ENCODE results near the gene ANKRD63. TPM values are rescaled to one million over a fixed set of nuclear protein-coding genes. Genes with fewer than 3 reads are reported as not detected.

Gene ANKRD63
- total and polyA plus RNA-seq, 2 of the 8 experiments (the other 6 are each of a cell fraction or from before 2014, with no cell fraction given) = 0.18 to 0.26 TPM

GRCh38 chr15:40300771-40301170, 17.9 kb upstream of the ANKRD63 start:
- FAIRE-seq (no peak), DNase-seq (ENCODE audit: low read depth in 1 of 2, low spot score in 2 of 2) (no peak)
- Histone ChIP-seq H3K4ac (replicated peaks; ENCODE audit: insufficient read length, low read depth, low read length) (no peak overlapping the region), H3K23ac (ENCODE audit: insufficient read length) (no peak overlapping the region), H3K4me3 (ENCODE audit: extremely low read depth in 1 of 4, insufficient read depth in 2 of 4, low read depth in 3 of 4, low read length in 4 of 4) (no peak overlapping the region), H3K9ac (replicated peaks in 1 of 4; ENCODE audit: extremely low read depth in 1 of 4, low read depth in 3 of 4, low read length in 3 of 4) (no peak overlapping the region), H3K56ac (replicated peaks; ENCODE audit: insufficient read length, low read depth, low read length) (no peak overlapping the region), H2BK12ac (ENCODE audit: low read depth, low read length) (no peak overlapping the region), H3K36me3 (ENCODE audit: control insufficient read depth in 2 of 4, insufficient read depth in 4 of 4, low read length in 3 of 4) (no peaks in the 10 kb centered on the region), H3K14ac (ENCODE audit: insufficient read length) (no peak overlapping the region), H2AFZ (ENCODE audit: low read length) (no peak overlapping the region), H3K4me1 (replicated peaks in 1 of 4; ENCODE audit: control insufficient read depth in 3 of 4, insufficient read depth in 4 of 4, low read length in 3 of 4) (peaks cover 0 to 20% (median 7%) of the 10 kb centered on the region in 4 experiments; a peak in 6 of 7 replicates), H2BK20ac (ENCODE audit: low read length) (no peak overlapping the region), H3K18ac (ENCODE audit: extremely low read depth, low read length) (no peak overlapping the region), H4K20me1 (replicated peaks in 1 of 2; ENCODE audit: control insufficient read depth in 1 of 2, insufficient read depth in 2 of 2, low read length in 2 of 2) (no peaks in the 10 kb centered on the region), H3K79me1 (ENCODE audit: low read depth, low read length) (no peaks in the 10 kb centered on the region), H3K23me2 (ENCODE audit: low read depth, low read length) (no peaks in the 10 kb centered on the region), H3K79me2 (ENCODE audit: control insufficient read depth in 1 of 2, insufficient read depth in 2 of 2, low read length in 2 of 2) (no peaks in the 10 kb centered on the region), H2BK5ac (ENCODE audit: low read depth, low read length) (no peak overlapping the region), H2BK120ac (replicated peaks; ENCODE audit: low read depth, low read length) (no peak overlapping the region), H3K4me2 (ENCODE audit: insufficient read depth in 1 of 2, low read depth in 2 of 2, low read length in 2 of 2) (no peak overlapping the region), H2BK15ac (ENCODE audit: low read length) (no peak overlapping the region), H4K8ac (ENCODE audit: extremely low read depth, insufficient read depth, low read length) (no peak overlapping the region), H2AK5ac (ENCODE audit: low read depth, low read length) (no peak overlapping the region), H3K27me3 (replicated peaks in 1 of 4; ENCODE audit: control insufficient read depth in 3 of 4, extremely low read depth in 1 of 4, insufficient read depth in 3 of 4, low read length in 3 of 4) (peaks cover 0 to 2% (median 0%) of the 10 kb centered on the region in 4 experiments; a peak in 1 of 7 replicates), H4K91ac (replicated peaks; ENCODE audit: insufficient read length, low read length) (no peak overlapping the region), H4K5ac (ENCODE audit: insufficient read length, low read depth, low read length) (no peak overlapping the region), H3K27ac (ENCODE audit: low read depth, low read length) (no peak overlapping the region), H3K9me3 (ENCODE audit: insufficient read depth in 2 of 2, low read depth in 1 of 2, low read length in 1 of 2) (0 out of 4 replicates have a peak, but pooled peaks cover 0 to 3% of the 10 kb centered on the region in 2 experiments)
- POLR2A ChIA-PET (ENCODE audit: partially characterized antibody) = interaction anchor here (0.7 to 3.0 kb wide), 7 partner anchors 10 to 82 kb away, joined by 3 to 46 read pairs (median 4); partner anchors contain the start of genes ANKRD63 and KNSTRN
- WGBS, 2 experiments (ENCODE audit: extremely low coverage in 1 of 2, insufficient coverage in 1 of 2, insufficient read length in 1 of 2, insufficient replicate concordance in 2 of 2, low coverage in 1 of 2, low lambda C conversion rate in 2 of 2, missing lambda C conversion rate in 1 of 2) = 94% methylated on average over 2 of the region's 2 CpGs; no CpG with 5 or more reads in 1 of the 2 experiments
- CTCF ChIA-PET (ENCODE audit: partially characterized antibody) = interaction anchor here (1.8 to 23.9 kb wide), 7 partner anchors 9 to 255 kb away, joined by 6 to 584 read pairs (median 50); partner anchors contain the start of genes ANKRD63, CCDC9B and INAFM2
- TF ChIP-seq FOSL1 (IDR thresholded peaks at IDR 0.05; ENCODE audit: insufficient read depth, low read depth, low read length) (no peak), CREB1 (IDR thresholded peaks at IDR 0.05) (no peak)

Data from H1 (cell line).